Tracheal epithelial cell (primary cell): ENCODE results near the gene LARP7. TPM values are rescaled to one million over a fixed set of nuclear protein-coding genes. Genes with fewer than 3 reads are reported as not detected.

Source experiments
- total RNA-seq: library from RNA; depleted of rRNA; stranded (reverse); fragments of >200 nt; gene quantifications from 2 replicates; pipeline ENCODE4 v1.2.1, GENCODE V29; 2014

The LARP7 gene
- total RNA-seq = 13.6 and 14.9 TPM in 2 replicates

GRCh38 chr4:112636688-112637551 is at the start of gene LARP7, which contains the start of gene ZGRF1:
TSS of gene LARP7 (plus strand) at chr4:112637143. CDS start at chr4:112644670, 7,527 bp downstream.
TSS of gene ZGRF1 (minus strand) at chr4:112636909. CDS start at chr4:112633176, 3,733 bp downstream.

Other genes starting within 250 kb of the LARP7 start
- gene NEUROG2, start 121.0 kb upstream of the LARP7 start, total RNA-seq = not detected in 2 replicates
- 3.9 and 4.7 TPM in 2 replicates for gene ZGRF1, start 234 bp upstream of the LARP7 start, total RNA-seq